GM18517 (cell line): Measurements from ENCODE around the gene NIT2.
"Not testable (repeated sequence)": the region's sequence is repeated elsewhere in the genome, so short reads cannot be mapped to it uniquely, and the experiment has no call there.

Source experiments
- ATAC-seq: cut with Tn5 transposase; IDR thresholded peaks from one replicate; pipeline ENCODE4 v1.9.1; 2021; ENCODE audit warnings: mild to moderate bottlenecking, moderate library complexity; ENCODE audit not compliant: unreplicated experiment

The NIT2 gene

GRCh38 chr3:100336229-100336628, 1.7 kb downstream of the NIT2 start:
- not testable (repeated sequence) for ATAC-seq

GRCh38 chr3:100338911-100339310, 4.4 kb downstream of the NIT2 start:
- ATAC-seq, result no peak

- no peak for ATAC-seq
These were observed 5.2 kb downstream of the NIT2 start for GRCh38 chr3:100339786-100340185.

- no peak for ATAC-seq
These were observed 6.0 kb downstream of the NIT2 start for GRCh38 chr3:100340527-100340926.

- ATAC-seq, result no peak
These were observed 14.2 kb downstream of the NIT2 start for GRCh38 chr3:100348727-100349126.

- ATAC-seq, result not testable (repeated sequence)
These were observed 17.2 kb downstream of the NIT2 start for GRCh38 chr3:100351770-100352169.

GRCh38 chr3:100352296-100353231, 18.0 kb downstream of the NIT2 start:
- no peak for ATAC-seq

GRCh38 chr3:100354850-100355249, 20.3 kb downstream of the NIT2 start:
- ATAC-seq, result no peak

GRCh38 chr3:100358413-100358812, 23.9 kb downstream of the NIT2 start:
- no peak for ATAC-seq

GRCh38 chr3:100359035-100359434, 24.5 kb downstream of the NIT2 start:
- ATAC-seq, result no peak

GRCh38 chr3:100360757-100361496, 26.4 kb downstream of the NIT2 start:
- no peak for ATAC-seq

GRCh38 chr3:100361897-100362296, 27.3 kb downstream of the NIT2 start:
- ATAC-seq, result no peak

- ATAC-seq, result no peak
These were observed 29.9 kb downstream of the NIT2 start for GRCh38 chr3:100364421-100364820.

GRCh38 chr3:100366424-100366823, 31.9 kb downstream of the NIT2 start:
- no peak for ATAC-seq

- no peak for ATAC-seq
These were observed 33.9 kb downstream of the NIT2 start for GRCh38 chr3:100368441-100368840.

- no peak for ATAC-seq
These were observed 36.2 kb downstream of the NIT2 start for GRCh38 chr3:100370756-100371155.

- no peak for ATAC-seq
These were observed 40.0 kb downstream of the NIT2 start for GRCh38 chr3:100374521-100374920.

GRCh38 chr3:100376301-100376700, 41.7 kb downstream of the NIT2 start:
- no peak for ATAC-seq

- no peak for ATAC-seq
These were observed 50.4 kb downstream of the NIT2 start for GRCh38 chr3:100384733-100385525.

- ATAC-seq, result no peak
These were observed 52.0 kb downstream of the NIT2 start for GRCh38 chr3:100386437-100387074.

GRCh38 chr3:100389025-100389424, 54.5 kb downstream of the NIT2 start:
- ATAC-seq, result no peak
